ENCODE measurements around the gene HSBP1L1. TPM values are rescaled to one million over a fixed set of nuclear protein-coding genes. Genes with fewer than 3 reads are reported as not detected.

Gene HSBP1L1
- total and polyA plus RNA-seq, 2 of the 13 experiments (the other 11 are each of a cell fraction or from before 2014, with no cell fraction given): 22.6 to 45.1 TPM

DNA sequence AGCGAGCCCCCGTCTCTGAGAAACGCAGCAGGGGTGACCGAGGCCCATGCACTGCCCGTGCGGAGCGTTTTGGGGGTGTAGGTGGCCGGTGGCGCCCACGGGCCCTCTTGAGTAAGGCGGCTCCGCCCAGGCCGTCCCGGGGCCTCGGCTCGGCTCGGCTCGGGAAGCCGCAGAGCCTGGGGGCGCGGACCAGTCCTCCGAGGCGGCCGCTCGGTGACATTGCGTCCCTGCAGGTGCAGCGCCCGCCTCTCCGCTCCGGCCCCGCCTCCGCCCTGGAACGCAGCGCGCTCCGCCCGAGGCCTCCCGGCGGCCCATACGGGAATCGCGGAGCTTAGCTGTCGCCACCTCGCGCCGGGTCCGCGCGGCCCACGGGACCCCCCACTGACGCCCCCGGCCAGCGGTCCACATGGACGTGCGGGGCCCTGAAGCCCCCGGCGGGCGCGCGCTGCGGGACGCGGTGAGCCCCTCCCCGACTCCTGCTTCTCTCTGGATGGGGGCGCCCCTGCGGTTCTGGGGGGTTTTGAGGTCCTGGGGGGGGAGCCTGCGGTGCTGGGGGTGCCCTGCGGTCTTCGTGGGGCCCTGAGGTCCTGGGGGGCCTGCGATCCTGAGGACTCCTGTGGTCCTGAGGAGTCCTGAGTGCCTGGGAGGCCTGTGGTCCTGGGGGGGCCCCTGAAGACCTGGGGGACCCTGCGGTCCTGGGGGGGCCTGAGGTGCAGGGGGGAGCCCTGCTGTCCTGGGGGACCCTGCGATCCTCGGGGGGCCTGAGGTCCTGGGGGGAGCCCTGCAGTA lies at the start of gene HSBP1L1 (continued):
- TF ChIP-seq SKI (IDR thresholded peaks at IDR 0.05; ENCODE audit: partially characterized antibody) (peak; percentile 20), KLF12 (CRISPR knock-in tag; IDR thresholded peaks at IDR 0.05; ENCODE audit: borderline replicate concordance) (peak; percentile 18; the same call in 1 of the 2 replicates), TCF12 (IDR thresholded peaks at IDR 0.05) (no peak), TCF12 (CRISPR knock-in tag; IDR thresholded peaks at IDR 0.05) (0 out of 2 replicates have a peak, but pooled peaks have one; percentile 55), ZNF883 (CRISPR knock-in tag; IDR thresholded peaks at IDR 0.05; ENCODE audit: not compliant biosample characterization) (no peak), ATF3 (CRISPR knock-in tag; IDR thresholded peaks at IDR 0.05) (peak; percentile 29; the same call in 1 of the 2 replicates), ONECUT2 (CRISPR knock-in tag; IDR thresholded peaks at IDR 0.05) (no peak), ZNF407 (CRISPR knock-in tag; IDR thresholded peaks at IDR 0.05; ENCODE audit: not compliant biosample characterization) (peak; percentile 54), ZNF547 (CRISPR knock-in tag; IDR thresholded peaks at IDR 0.05) (no peak; the same call in 1 of the 2 replicates), ZNF432 (CRISPR knock-in tag; IDR thresholded peaks at IDR 0.05; ENCODE audit: borderline replicate concordance) (no peak), HMGA1 (CRISPR knock-in tag; conservative IDR thresholded peaks at IDR 0.05) (no peak)
- TF ChIP-seq, protein P1, sequence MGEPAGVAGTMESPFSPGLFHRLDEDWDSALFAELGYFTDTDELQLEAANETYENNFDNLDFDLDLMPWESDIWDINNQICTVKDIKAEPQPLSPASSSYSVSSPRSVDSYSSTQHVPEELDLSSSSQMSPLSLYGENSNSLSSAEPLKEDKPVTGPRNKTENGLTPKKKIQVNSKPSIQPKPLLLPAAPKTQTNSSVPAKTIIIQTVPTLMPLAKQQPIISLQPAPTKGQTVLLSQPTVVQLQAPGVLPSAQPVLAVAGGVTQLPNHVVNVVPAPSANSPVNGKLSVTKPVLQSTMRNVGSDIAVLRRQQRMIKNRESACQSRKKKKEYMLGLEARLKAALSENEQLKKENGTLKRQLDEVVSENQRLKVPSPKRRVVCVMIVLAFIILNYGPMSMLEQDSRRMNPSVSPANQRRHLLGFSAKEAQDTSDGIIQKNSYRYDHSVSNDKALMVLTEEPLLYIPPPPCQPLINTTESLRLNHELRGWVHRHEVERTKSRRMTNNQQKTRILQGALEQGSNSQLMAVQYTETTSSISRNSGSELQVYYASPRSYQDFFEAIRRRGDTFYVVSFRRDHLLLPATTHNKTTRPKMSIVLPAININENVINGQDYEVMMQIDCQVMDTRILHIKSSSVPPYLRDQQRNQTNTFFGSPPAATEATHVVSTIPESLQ (CRISPR knock-in tag; conservative IDR thresholded peaks at IDR 0.05): no peak
- TF ChIP-seq, protein P2, sequence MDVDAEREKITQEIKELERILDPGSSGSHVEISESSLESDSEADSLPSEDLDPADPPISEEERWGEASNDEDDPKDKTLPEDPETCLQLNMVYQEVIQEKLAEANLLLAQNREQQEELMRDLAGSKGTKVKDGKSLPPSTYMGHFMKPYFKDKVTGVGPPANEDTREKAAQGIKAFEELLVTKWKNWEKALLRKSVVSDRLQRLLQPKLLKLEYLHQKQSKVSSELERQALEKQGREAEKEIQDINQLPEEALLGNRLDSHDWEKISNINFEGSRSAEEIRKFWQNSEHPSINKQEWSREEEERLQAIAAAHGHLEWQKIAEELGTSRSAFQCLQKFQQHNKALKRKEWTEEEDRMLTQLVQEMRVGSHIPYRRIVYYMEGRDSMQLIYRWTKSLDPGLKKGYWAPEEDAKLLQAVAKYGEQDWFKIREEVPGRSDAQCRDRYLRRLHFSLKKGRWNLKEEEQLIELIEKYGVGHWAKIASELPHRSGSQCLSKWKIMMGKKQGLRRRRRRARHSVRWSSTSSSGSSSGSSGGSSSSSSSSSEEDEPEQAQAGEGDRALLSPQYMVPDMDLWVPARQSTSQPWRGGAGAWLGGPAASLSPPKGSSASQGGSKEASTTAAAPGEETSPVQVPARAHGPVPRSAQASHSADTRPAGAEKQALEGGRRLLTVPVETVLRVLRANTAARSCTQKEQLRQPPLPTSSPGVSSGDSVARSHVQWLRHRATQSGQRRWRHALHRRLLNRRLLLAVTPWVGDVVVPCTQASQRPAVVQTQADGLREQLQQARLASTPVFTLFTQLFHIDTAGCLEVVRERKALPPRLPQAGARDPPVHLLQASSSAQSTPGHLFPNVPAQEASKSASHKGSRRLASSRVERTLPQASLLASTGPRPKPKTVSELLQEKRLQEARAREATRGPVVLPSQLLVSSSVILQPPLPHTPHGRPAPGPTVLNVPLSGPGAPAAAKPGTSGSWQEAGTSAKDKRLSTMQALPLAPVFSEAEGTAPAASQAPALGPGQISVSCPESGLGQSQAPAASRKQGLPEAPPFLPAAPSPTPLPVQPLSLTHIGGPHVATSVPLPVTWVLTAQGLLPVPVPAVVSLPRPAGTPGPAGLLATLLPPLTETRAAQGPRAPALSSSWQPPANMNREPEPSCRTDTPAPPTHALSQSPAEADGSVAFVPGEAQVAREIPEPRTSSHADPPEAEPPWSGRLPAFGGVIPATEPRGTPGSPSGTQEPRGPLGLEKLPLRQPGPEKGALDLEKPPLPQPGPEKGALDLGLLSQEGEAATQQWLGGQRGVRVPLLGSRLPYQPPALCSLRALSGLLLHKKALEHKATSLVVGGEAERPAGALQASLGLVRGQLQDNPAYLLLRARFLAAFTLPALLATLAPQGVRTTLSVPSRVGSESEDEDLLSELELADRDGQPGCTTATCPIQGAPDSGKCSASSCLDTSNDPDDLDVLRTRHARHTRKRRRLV (CRISPR knock-in tag; IDR thresholded peaks at IDR 0.05): no peak

Data from HepG2 (cell line).